HL-60 (cell line): ENCODE data around the gene TEDC2. TPM values are rescaled to one million over a fixed set of nuclear protein-coding genes. Genes with fewer than 3 reads are reported as not detected.

ENCODE experiments used
- DNase-seq, 2 experiments: peaks; one replicate each; pipeline ENCODE4 v3.0.0-alpha.2; 2010 to 2020; ENCODE audit warnings: low read depth in 1 of 2, low spot score in 1 of 2
- H3K27ac ChIP-seq: fragments of 250-450 bp; sonication (Bioruptor Pico); replicated peaks from 2 replicates; pipeline ENCODE4 v1.5.1; 2020; ENCODE audit warnings: mild to moderate bottlenecking, moderate library complexity
- H3K27me3 ChIP-seq: fragments of 250-450 bp; sonication (Bioruptor Pico); 2 replicates; pipeline ENCODE4 v1.5.1; 2021; ENCODE audit warnings: mild to moderate bottlenecking, moderate library complexity; ENCODE audit not compliant: insufficient read depth, poor library complexity, severe bottlenecking
- H3K4me3 ChIP-seq: replicated peaks from 2 replicates; pipeline ENCODE4 v1.5.1; 2011; ENCODE audit warnings: mild to moderate bottlenecking, control low read depth, low read length; ENCODE audit not compliant: insufficient read depth
- CTCF ChIP-seq: IDR thresholded peaks from one replicate; pipeline ENCODE4 v1.5.1; 2011; ENCODE audit warnings: low read length, control low read depth, inconsistent platforms; ENCODE audit not compliant: insufficient read depth
- GABPA ChIP-seq: IDR thresholded peaks from 2 replicates; pipeline ENCODE4 v1.6.1; 2012; ENCODE audit warnings: low read depth
- POLR2AphosphoS5 ChIP-seq: IDR thresholded peaks from 2 replicates; pipeline ENCODE4 v1.6.1; 2012; ENCODE audit warnings: low read depth
- REST ChIP-seq: IDR thresholded peaks from 2 replicates; pipeline ENCODE4 v1.6.1; 2012; ENCODE audit warnings: low read depth; ENCODE audit not compliant: insufficient replicate concordance
- microRNA-seq: library from miRNA; unstranded; fragments of <30 nt; microRNA quantifications from one replicate; pipeline ENCODE4, GENCODE V29; 2018

Gene TEDC2

GRCh38 chr16:2513405-2514332, 53.8 kb downstream of the TEDC2 start, which contains the start of gene ATP6V0C:
Gene ATP6V0C (plus strand): TSS chr16:2513952. CDS start chr16:2514104, 152 bp downstream.
- Histone ChIP-seq H3K27me3 (no peaks in the 10 kb centered on the region), H3K27ac (peak within 1 kb of the TSS; percentile 97), H3K4me3 (peak within 1 kb of the TSS; percentile 86)
- no peak for TF ChIP-seq GABPA
- peak; percentile 94 for TF ChIP-seq POLR2AphosphoS5
- no peak for TF ChIP-seq CTCF
- peak; percentile 65 for TF ChIP-seq REST
- DNase-seq, result peak; percentile 84 to 89

Small RNA genes within 50 kb of the gene (microRNA-seq; reads per million reads assigned to microRNA genes)
- not detected for gene MIR6767
- gene MIR6768, result not detected
